SK-N-SH (cell line): ENCODE measurements around the gene TAF4. TPM values are rescaled to one million over a fixed set of nuclear protein-coding genes. Genes with fewer than 3 reads are reported as not detected.

Source experiments
- CTCF ChIA-PET: fragments of 300-600, 350-600 bp; formaldehyde crosslinking; extraction: SDS; loops from one replicate; lab custom pipeline; 2021; lab: Yijun Ruan, JAX
- POLR2A ChIA-PET: fragments of 350-600 bp; sonication (Branson Sonifier 250); formaldehyde crosslinking; extraction: SDS; loops from one replicate; lab custom pipeline; 2020; ENCODE audit warnings: antibody characterized with exemption, inconsistent platforms; lab: Yijun Ruan, JAX
- DNase-seq: peaks from one replicate; pipeline ENCODE4 v3.0.0; 2012
- H2AFZ ChIP-seq: fragments of 200-600 bp; sonication (generic); 2 replicates; pipeline ENCODE4 v1.8.1; 2016; ENCODE audit warnings: antibody characterized with exemption, mild to moderate bottlenecking, low read depth
- H3F3A ChIP-seq: fragments of 200-600 bp; sonication (generic); replicated peaks from 2 replicates; pipeline ENCODE3; 2016; ENCODE audit warnings: antibody characterized with exemption, mild to moderate bottlenecking; ENCODE audit not compliant: insufficient read depth
- H3K27ac ChIP-seq, 2 experiments: fragments of 200-500 bp in 1 of 2; fragments of 200-600 bp in 1 of 2; sonication (Bioruptor generic) in 1 of 2; sonication (generic), shearing (Covaris generic) in 1 of 2; 2 replicates each; pipeline versions ENCODE4 v1.5.1 to v1.6.1; 2014 to 2016; ENCODE audit warnings: low read depth in 2 of 2, inconsistent platforms in 1 of 2, low read length in 1 of 2, mild to moderate bottlenecking in 1 of 2, mixed read lengths in 1 of 2
- H3K27me3 ChIP-seq: fragments of 200-600 bp; sonication (generic), shearing (Covaris generic); 2 replicates; pipeline ENCODE4 v1.6.1; 2016; ENCODE audit warnings: mixed run types; ENCODE audit not compliant: insufficient read depth
- H3K36me3 ChIP-seq, 2 experiments: fragments of 200-500 bp in 1 of 2; fragments of 200-600 bp in 1 of 2; sonication (Bioruptor generic) in 1 of 2; sonication (generic) in 1 of 2; replicated peaks in 1 of 2; 2 replicates each; pipeline versions ENCODE3 to v1.5.1; 2014 to 2016; ENCODE audit warnings: low read length in 1 of 2, mild to moderate bottlenecking in 1 of 2; ENCODE audit not compliant: insufficient read depth in 2 of 2, control insufficient read depth in 1 of 2
- H3K4me1 ChIP-seq, 2 experiments: fragments of 200-500 bp in 1 of 2; fragments of 200-600 bp in 1 of 2; sonication (Bioruptor generic) in 1 of 2; sonication (generic), shearing (Covaris generic) in 1 of 2; 2 replicates each; pipeline versions ENCODE4 v1.5.1 to v1.6.1; 2014 to 2016; ENCODE audit warnings: low read depth in 1 of 2, low read length in 1 of 2, mixed run types in 1 of 2; ENCODE audit not compliant: insufficient read depth in 2 of 2, control insufficient read depth in 1 of 2
- H3K4me2 ChIP-seq: fragments of 200-600 bp; sonication (generic), shearing (Covaris generic); 2 replicates; pipeline ENCODE4 v1.6.1; 2017; ENCODE audit warnings: mixed run types
- H3K4me3 ChIP-seq, 2 experiments: fragments of 200-500 bp in 1 of 2; fragments of 200-600 bp in 1 of 2; sonication (Bioruptor generic) in 1 of 2; sonication (generic), shearing (Covaris generic) in 1 of 2; 2 replicates each; pipeline versions ENCODE4 v1.5.1 to v1.8.1; 2014 to 2016; ENCODE audit warnings: low read depth in 2 of 2, inconsistent platforms in 1 of 2, low read length in 1 of 2, mild to moderate bottlenecking in 1 of 2, mixed read lengths in 1 of 2, moderate library complexity in 1 of 2
- H3K79me2 ChIP-seq: fragments of 200-600 bp; sonication (generic); 2 replicates; pipeline ENCODE4 v1.8.1; 2017; ENCODE audit warnings: mild to moderate bottlenecking; ENCODE audit not compliant: insufficient read depth
- H3K9ac ChIP-seq: fragments of 200-600 bp; sonication (generic); 2 replicates; pipeline ENCODE4 v1.6.1; 2017; ENCODE audit warnings: mixed run types
- H3K9me2 ChIP-seq: fragments of 200-600 bp; sonication (generic); 2 replicates; pipeline ENCODE4 v1.6.1; 2017; ENCODE audit warnings: mixed run types
- H3K9me3 ChIP-seq: fragments of 200-600 bp; sonication (generic); 2 replicates; pipeline ENCODE4 v1.6.1; 2017; ENCODE audit warnings: mixed run types, mild to moderate bottlenecking, moderate library complexity
- H4K20me1 ChIP-seq: fragments of 200-600 bp; sonication (generic); 2 replicates; pipeline ENCODE4 v1.6.1; 2017; ENCODE audit warnings: mild to moderate bottlenecking, mixed run types; ENCODE audit not compliant: insufficient read depth
- CHD2 ChIP-seq: fragments of 150-350 bp; IDR thresholded peaks from 2 replicates; pipeline ENCODE4 v1.6.1; 2018; ENCODE audit warnings: low read length; ENCODE audit not compliant: partially characterized antibody
- ELF1 ChIP-seq: IDR thresholded peaks from 2 replicates; pipeline ENCODE4 v1.4.0; 2012
- FOSL2 ChIP-seq: IDR thresholded peaks from 2 replicates; pipeline ENCODE4 v1.4.0; 2012; ENCODE audit warnings: low read depth, mild to moderate bottlenecking, moderate library complexity, borderline replicate concordance
- FOXM1 ChIP-seq: IDR thresholded peaks from 2 replicates; pipeline ENCODE4 v1.4.0; 2012; ENCODE audit warnings: low read depth, mild to moderate bottlenecking
- IRF3 ChIP-seq: fragments of 150-350 bp; IDR thresholded peaks from 2 replicates; pipeline ENCODE4 v1.6.1; 2016; ENCODE audit warnings: mild to moderate bottlenecking, low read depth, low read length
- JUND ChIP-seq: IDR thresholded peaks from 2 replicates; pipeline ENCODE4 v1.4.0; 2012
- MAX ChIP-seq: IDR thresholded peaks from 2 replicates; pipeline ENCODE4 v1.4.0; 2012; ENCODE audit warnings: low read depth
- NFIC ChIP-seq: IDR thresholded peaks from 2 replicates; pipeline ENCODE4 v1.4.0; 2012; ENCODE audit warnings: borderline replicate concordance
- NRF1 ChIP-seq: IDR thresholded peaks from 2 replicates; pipeline ENCODE4 v1.6.1; 2012; ENCODE audit warnings: low read depth, mild to moderate bottlenecking, low read length
- POLR2AphosphoS5 ChIP-seq: IDR thresholded peaks from 2 replicates; pipeline ENCODE4 v1.6.1; 2012; ENCODE audit warnings: low read depth, low read length
- RAD21 ChIP-seq: IDR thresholded peaks from 2 replicates; pipeline ENCODE4 v1.6.1; 2012; ENCODE audit warnings: mild to moderate bottlenecking, low read length
- REST ChIP-seq: IDR thresholded peaks from 2 replicates; pipeline ENCODE4 v1.6.1; 2012; ENCODE audit warnings: mild to moderate bottlenecking, low read depth, low read length, moderate library complexity
- RFX5 ChIP-seq: IDR thresholded peaks from 2 replicates; pipeline ENCODE4 v1.6.1; 2012; ENCODE audit warnings: mild to moderate bottlenecking, improper control_type of control experiment, low read length
- RXRA ChIP-seq: IDR thresholded peaks from 2 replicates; pipeline ENCODE4 v1.4.0; 2012; ENCODE audit warnings: low read depth, mild to moderate bottlenecking, borderline replicate concordance
- SMC3 ChIP-seq: IDR thresholded peaks from 2 replicates; pipeline ENCODE4 v1.6.1; 2012; ENCODE audit warnings: low read depth, low read length, improper control_type of control experiment
- TAF1 ChIP-seq: IDR thresholded peaks from 2 replicates; pipeline ENCODE4 v1.6.1; 2012; ENCODE audit warnings: low read depth, mild to moderate bottlenecking, low read length, moderate library complexity, borderline replicate concordance
- TEAD4 ChIP-seq: IDR thresholded peaks from 2 replicates; pipeline ENCODE4 v1.4.0; 2012; ENCODE audit warnings: mild to moderate bottlenecking, borderline replicate concordance; ENCODE audit not compliant: insufficient read depth
- USF2 ChIP-seq: fragments of 150-350 bp; IDR thresholded peaks from 2 replicates; pipeline ENCODE4 v1.6.1; 2017; ENCODE audit warnings: antibody characterized with exemption, low read length, low read depth, borderline replicate concordance
- YY1 ChIP-seq: IDR thresholded peaks from 2 replicates; pipeline ENCODE4 v1.4.0; 2012; ENCODE audit warnings: low read depth, mild to moderate bottlenecking
- WGBS: methylation state at CpG from one replicate; pipeline ENCODE4 v1.1.6; 2017; ENCODE audit warnings: low lambda C conversion rate; 5-methylcytosine and 5-hydroxymethylcytosine counted together
- polyA plus RNA-seq, 3 experiments: library from polyadenylated mRNA; depleted of rRNA; stranded (reverse); fragments of >200 nt; gene quantifications; 2 replicates each; pipeline ENCODE4 v1.2.3, GENCODE V29; 2012

TAF4 gene
- polyA plus RNA-seq, 1 of the 3 experiments (the other 2 are of a cell fraction) = 4.8 TPM

GRCh38 chr20:62011938-62012534 is 53.6 kb downstream of the TAF4 start (continued):
- TF ChIP-seq FOSL2 (no peak), JUND (no peak), FOXM1 (no peak), NRF1 (no peak), RXRA (no peak)

GRCh38 chr20:62011403-62011790 is 54.3 kb downstream of the TAF4 start:
- no peak overlapping the region for H3K27ac ChIP-seq
- ChIA-PET CTCF (interaction anchor here (0.6 to 5.3 kb wide), 40 partner anchors 9 to 371 kb away, joined by 3 to 130 read pairs (median 6); partner anchors contain the start of genes PSMA7, SS18L1 and TAF4), POLR2A (interaction anchor here (0.8 to 1.2 kb wide), 3 partner anchors 122 to 133 kb away, joined by 3 to 6 read pairs (median 3); no protein-coding TSS in a partner anchor)
- H3F3A ChIP-seq = no peaks in the 10 kb centered on the region
- peaks cover 3 to 37% of the 10 kb centered on the region in 2 experiments for H3K36me3 ChIP-seq
- H3K4me1 ChIP-seq = no peaks in the 10 kb centered on the region; a peak in 1 of 4 replicates
- no peak for DNase-seq
- H3K9me3 ChIP-seq = no peaks in the 10 kb centered on the region
- peaks cover 8% of the 10 kb centered on the region; the same call in 1 of the 2 replicates for H4K20me1 ChIP-seq
- H3K4me2 ChIP-seq = no peak overlapping the region
- no peak overlapping the region for H2AFZ ChIP-seq
- H3K9ac ChIP-seq = no peak overlapping the region
- H3K9me2 ChIP-seq = no peaks in the 10 kb centered on the region
- WGBS = 94% methylated on average over 4 of the region's 6 CpGs
- no peak overlapping the region for H3K4me3 ChIP-seq
- TF ChIP-seq NRF1 = no peak
- TF ChIP-seq USF2 = no peak
- TF ChIP-seq SMC3 = no peak
- TF ChIP-seq IRF3 = no peak
- TF ChIP-seq TEAD4 = no peak
- TF ChIP-seq REST = no peak
- TF ChIP-seq TAF1 = no peak
- TF ChIP-seq CHD2 = no peak
- no peak for TF ChIP-seq RAD21
- no peak for TF ChIP-seq MAX
- TF ChIP-seq NFIC = no peak
- TF ChIP-seq ELF1 = no peak
- TF ChIP-seq RFX5 = no peak
- TF ChIP-seq POLR2AphosphoS5 = no peak
- no peak for TF ChIP-seq YY1
- TF ChIP-seq, all 33 proteins: peak for 0
- no peaks in the 10 kb centered on the region for H3K27me3 ChIP-seq
- H3K79me2 ChIP-seq = peaks cover 17% of the 10 kb centered on the region
